HepG2 (cell line): ENCODE data around the gene DNAJC2. TPM values are rescaled to one million over a fixed set of nuclear protein-coding genes. Genes with fewer than 3 reads are reported as not detected.

Experiments
- ATAC-seq: fragments of 200-7000 bp; cut with Tn5 transposase; 3 replicates; pipeline ENCODE4 v1.9.1; 2020; ENCODE audit warnings: mild to moderate bottlenecking, moderate library complexity
- BruUV-seq: library from RNA; stranded (reverse); fragments of 400-500 nt; replicated peaks from 2 replicates; lab custom pipeline; 2021; lab: Mats Ljungman, UMichigan
- CTCF ChIA-PET: fragments of 300-600 bp; formaldehyde crosslinking; extraction: SDS; loops from one replicate; lab custom pipeline; 2021; ENCODE audit warnings: low total read pairs, inconsistent platforms, low intra/inter-chr PET ratio; lab: Yijun Ruan, JAX
- POLR2A ChIA-PET: fragments of 350-600 bp; sonication (Branson Sonifier 250); formaldehyde crosslinking; loops from one replicate; lab custom pipeline; 2020; ENCODE audit warnings: antibody characterized with exemption, inconsistent platforms; lab: Yijun Ruan, JAX
- DNase-seq: peaks from one replicate; pipeline ENCODE4 v3.0.0-alpha.2; 2015; ENCODE audit warnings: low spot score
- FAIRE-seq: peaks from 3 replicates; lab custom pipeline; 2011; peaks lifted over from hg19 to GRCh38; lab: Jason Lieb, UNC
- H2AFZ ChIP-seq: one replicate; pipeline ENCODE4 v1.6.1; 2011; ENCODE audit warnings: low read length, inconsistent platforms
- H3K27ac ChIP-seq: fragments of 300-600 bp; 3 replicates; pipeline ENCODE4 v1.8.0; 2011; ENCODE audit warnings: mixed run types, mild to moderate bottlenecking, mixed read lengths, low read length, inconsistent platforms; ENCODE audit not compliant: insufficient read depth; ENCODE audit errors: extremely low read length
- H3K27me3 ChIP-seq, 2 experiments: fragments of 200-600 bp in 1 of 2; 2 replicates in 1 of 2; 3 replicates in 1 of 2; pipeline versions ENCODE4 v1.6.0 to v1.8.0; 2011; ENCODE audit warnings: low read length in 2 of 2, mild to moderate bottlenecking in 2 of 2, moderate library complexity in 2 of 2, inconsistent platforms in 1 of 2; ENCODE audit not compliant: insufficient read depth in 2 of 2, control insufficient read depth in 1 of 2
- H3K36me3 ChIP-seq, 2 experiments: fragments of 200-600 bp in 1 of 2; replicated peaks in 1 of 2; 2 replicates in 1 of 2; 3 replicates in 1 of 2; pipeline versions ENCODE4 v1.5.1 to v1.8.0; 2011; ENCODE audit warnings: low read length in 2 of 2, inconsistent platforms in 1 of 2; ENCODE audit not compliant: insufficient read depth in 2 of 2, control insufficient read depth in 1 of 2
- H3K4me1 ChIP-seq: 2 replicates; pipeline ENCODE4 v1.5.1; 2012; ENCODE audit warnings: low read length, inconsistent platforms; ENCODE audit not compliant: insufficient read depth
- H3K4me2 ChIP-seq: 2 replicates; pipeline ENCODE4 v1.6.0; 2011; ENCODE audit warnings: low read depth, low read length, inconsistent platforms
- H3K4me3 ChIP-seq, 3 experiments: fragments of 200-600 bp in 1 of 3; sonication (generic), shearing (Covaris generic) in 1 of 3; replicated peaks in 1 of 3; 2 replicates each; pipeline ENCODE4 v1.5.1; 2011 to 2016; ENCODE audit warnings: low read length in 3 of 3, inconsistent platforms in 2 of 3, low read depth in 2 of 3, mild to moderate bottlenecking in 2 of 3, control low read depth in 1 of 3, mixed read lengths in 1 of 3; ENCODE audit not compliant: insufficient read depth in 1 of 3
- H3K79me2 ChIP-seq: one replicate; pipeline ENCODE4 v1.6.1; 2011; ENCODE audit warnings: low read length, inconsistent platforms; ENCODE audit not compliant: insufficient read depth
- H3K9ac ChIP-seq: 2 replicates; pipeline ENCODE4 v1.6.0; 2011; ENCODE audit warnings: mild to moderate bottlenecking, low read depth, low read length, inconsistent platforms; ENCODE audit not compliant: insufficient read depth
- H3K9me3 ChIP-seq: 2 replicates; pipeline ENCODE4 v1.5.1; 2012; ENCODE audit warnings: mild to moderate bottlenecking, low read length
- H4K20me1 ChIP-seq: 2 replicates; pipeline ENCODE4 v1.6.0; 2011; ENCODE audit warnings: inconsistent platforms, mild to moderate bottlenecking, low read length, moderate library complexity; ENCODE audit not compliant: insufficient read depth
- CCDC6 ChIP-seq: sonication (generic); formaldehyde crosslinking; IDR thresholded peaks from 2 replicates; pipeline ENCODE4 v1.8.1; 2022; ENCODE audit warnings: mild to moderate bottlenecking, missing genetic modification reagents, moderate library complexity
- CREB1 ChIP-seq, 2 experiments: fragments of 450-650 bp in 1 of 2; IDR thresholded peaks; 2 replicates each; pipeline ENCODE4 v1.6.1; 2016 to 2017; ENCODE audit warnings: control low read depth in 1 of 2, mild to moderate bottlenecking in 1 of 2, missing compliant biosample characterization in 1 of 2, missing genetic modification characterization in 1 of 2
- FOXA1 ChIP-seq, 2 experiments: fragments of 450-650 bp in 1 of 2; sonication (generic) in 1 of 2; formaldehyde crosslinking in 1 of 2; IDR thresholded peaks; 2 replicates each; pipeline versions ENCODE4 v1.4.0 to v1.6.1; 2016 to 2020; ENCODE audit warnings: missing genetic modification reagents in 1 of 2
- KAT8 ChIP-seq: IDR thresholded peaks from 2 replicates; pipeline ENCODE4 v1.6.1; 2016; ENCODE audit warnings: missing genetic modification reagents, missing compliant biosample characterization
- KDM1A ChIP-seq: IDR thresholded peaks from 2 replicates; pipeline ENCODE4 v1.6.1; 2016; ENCODE audit warnings: missing compliant biosample characterization
- KDM2A ChIP-seq: sonication (generic); formaldehyde crosslinking; IDR thresholded peaks from 2 replicates; pipeline ENCODE4 v1.4.0; 2020; ENCODE audit warnings: low read depth, missing genetic modification reagents, borderline replicate concordance
- KDM4B ChIP-seq: sonication (generic); formaldehyde crosslinking; IDR thresholded peaks from 2 replicates; pipeline ENCODE4 v1.4.0; 2020; ENCODE audit warnings: missing genetic modification reagents
- U2AF1 ChIP-seq: fragments of 200-400 bp; formaldehyde crosslinking; optimal IDR thresholded peaks from 2 replicates; pipeline ENCODE3; 2017; ENCODE audit warnings: mild to moderate bottlenecking, low read depth, low read length
- ZNF160 ChIP-seq: sonication (generic); formaldehyde crosslinking; IDR thresholded peaks from 2 replicates; pipeline ENCODE4 v1.8.0; 2022; ENCODE audit warnings: mild to moderate bottlenecking, inconsistent platforms, missing genetic modification reagents
- ZNF501 ChIP-seq: sonication (generic); formaldehyde crosslinking; IDR thresholded peaks from 2 replicates; pipeline ENCODE4 v1.5.1; 2020; ENCODE audit warnings: mild to moderate bottlenecking, moderate library complexity, missing genetic modification reagents
- ZNF773 ChIP-seq: sonication (generic); formaldehyde crosslinking; IDR thresholded peaks from 2 replicates; pipeline ENCODE4 v1.4.0; 2020; ENCODE audit warnings: missing genetic modification reagents, borderline replicate concordance
- in situ Hi-C: cut with HindIII; loops from 2 replicates; pipeline ENCODE4 v1.10.0; 2017; ENCODE audit warnings: low pct_unique_long_range_greater_than_20kb; ENCODE audit not compliant: extremely low pct_ligation_motif_present
- intact Hi-C: fragments of 100-400 bp; cut with micrococcal nuclease; formaldehyde crosslinking; loops from one replicate; pipeline ENCODE4 v1.10.0; 2022; ENCODE audit not compliant: unreplicated experiment
- polyA plus RNA-seq, 8 experiments: library from polyadenylated mRNA; depleted of rRNA in 3 of 8; stranded (reverse) in 7 of 8; unstranded in 1 of 8; fragments of >200 nt; fragmentation: Illumina TruSeq in 4 of 8; extraction: Trizol in 4 of 8; gene quantifications; 2 replicates each; pipeline versions ENCODE4 v1.2.1 to v1.2.3, GENCODE V29; 2011 to 2016; ENCODE audit warnings: low read depth in 4 of 8, missing spikeins in 1 of 8, mixed read lengths in 1 of 8; ENCODE audit not compliant: insufficient read depth in 1 of 8
- total RNA-seq, 5 experiments: library from RNA; depleted of rRNA; stranded (reverse); fragments of >200 nt; fragmentation: Illumina TruSeq; extraction: Trizol; gene quantifications; 2 replicates each; pipeline ENCODE4 v1.2.3, GENCODE V29; 2016; ENCODE audit warnings: low read depth in 1 of 5
- TF ChIP-seq, protein P1 (sequence below): IDR thresholded peaks from 2 replicates; pipeline ENCODE4 v1.6.1; 2016; ENCODE audit warnings: control low read depth

DNAJC2 gene
- total and polyA plus RNA-seq, 2 of the 13 experiments (the other 11 are each of a cell fraction or from before 2014, with no cell fraction given) = 19.6 to 42.0 TPM

GRCh38 chr7:103317009-103317408 lies 27.6 kb downstream of the DNAJC2 start:
- ATAC-seq (peak; percentile 53), FAIRE-seq (no peak), DNase-seq (no peak)
- H2AFZ ChIP-seq = no peak overlapping the region
- no peaks in the 10 kb centered on the region for H3K4me1 ChIP-seq
- no peak overlapping the region for H3K4me3 ChIP-seq
- CTCF ChIA-PET = no interaction called here
- in situ Hi-C loops (no loop called here), intact Hi-C loops (no loop called here)
- H4K20me1 ChIP-seq = no peaks in the 10 kb centered on the region
- no peak overlapping the region for H3K4me2 ChIP-seq
- H3K9me3 ChIP-seq = no peaks in the 10 kb centered on the region
- TF ChIP-seq, protein P1, sequence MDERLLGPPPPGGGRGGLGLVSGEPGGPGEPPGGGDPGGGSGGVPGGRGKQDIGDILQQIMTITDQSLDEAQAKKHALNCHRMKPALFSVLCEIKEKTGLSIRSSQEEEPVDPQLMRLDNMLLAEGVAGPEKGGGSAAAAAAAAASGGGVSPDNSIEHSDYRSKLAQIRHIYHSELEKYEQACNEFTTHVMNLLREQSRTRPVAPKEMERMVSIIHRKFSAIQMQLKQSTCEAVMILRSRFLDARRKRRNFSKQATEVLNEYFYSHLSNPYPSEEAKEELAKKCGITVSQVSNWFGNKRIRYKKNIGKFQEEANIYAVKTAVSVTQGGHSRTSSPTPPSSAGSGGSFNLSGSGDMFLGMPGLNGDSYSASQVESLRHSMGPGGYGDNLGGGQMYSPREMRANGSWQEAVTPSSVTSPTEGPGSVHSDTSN (CRISPR knock-in tag) = no peak
- TF ChIP-seq KAT8 (no peak), CREB1 (IDR thresholded peaks at IDR 0.05) (no peak), CREB1 (CRISPR knock-in tag; IDR thresholded peaks at IDR 0.05) (no peak), ZNF501 (CRISPR knock-in tag) (no peak), ZNF773 (CRISPR knock-in tag) (no peak), CCDC6 (no peak), KDM4B (no peak), KDM2A (CRISPR knock-in tag) (no peak), ZNF160 (CRISPR knock-in tag) (no peak), KDM1A (CRISPR knock-in tag) (no peak), FOXA1 (IDR thresholded peaks at IDR 0.05) (no peak), FOXA1 (CRISPR knock-in tag; IDR thresholded peaks at IDR 0.05) (no peak), U2AF1 (no peak)
- no TSS peak for BruUV-seq
- no peak overlapping the region for H3K9ac ChIP-seq
- peaks cover 23 to 89% of the 10 kb centered on the region in 2 experiments for H3K36me3 ChIP-seq
- H3K27me3 ChIP-seq = no peaks in the 10 kb centered on the region; a peak in 1 of 5 replicates
- H3K79me2 ChIP-seq = no peaks in the 10 kb centered on the region
- no peak overlapping the region for H3K27ac ChIP-seq
- POLR2A ChIA-PET = no interaction called here
